Inferior parietal cortex (tissue), 1 donor: ENCODE measurements around the gene ELAVL4.

ENCODE experiments used
- DNase-seq: peaks from one replicate; pipeline ENCODE4 v3.0.0-alpha.2; 2016; ENCODE audit errors: extremely low spot score

The ELAVL4 gene

GRCh38 chr1:50180367-50180766 is 71.6 kb downstream of the ELAVL4 start:
- DNase-seq, result no peak

- no peak for DNase-seq
These were observed 72.4 kb downstream of the ELAVL4 start for GRCh38 chr1:50181027-50181663.

DNA sequence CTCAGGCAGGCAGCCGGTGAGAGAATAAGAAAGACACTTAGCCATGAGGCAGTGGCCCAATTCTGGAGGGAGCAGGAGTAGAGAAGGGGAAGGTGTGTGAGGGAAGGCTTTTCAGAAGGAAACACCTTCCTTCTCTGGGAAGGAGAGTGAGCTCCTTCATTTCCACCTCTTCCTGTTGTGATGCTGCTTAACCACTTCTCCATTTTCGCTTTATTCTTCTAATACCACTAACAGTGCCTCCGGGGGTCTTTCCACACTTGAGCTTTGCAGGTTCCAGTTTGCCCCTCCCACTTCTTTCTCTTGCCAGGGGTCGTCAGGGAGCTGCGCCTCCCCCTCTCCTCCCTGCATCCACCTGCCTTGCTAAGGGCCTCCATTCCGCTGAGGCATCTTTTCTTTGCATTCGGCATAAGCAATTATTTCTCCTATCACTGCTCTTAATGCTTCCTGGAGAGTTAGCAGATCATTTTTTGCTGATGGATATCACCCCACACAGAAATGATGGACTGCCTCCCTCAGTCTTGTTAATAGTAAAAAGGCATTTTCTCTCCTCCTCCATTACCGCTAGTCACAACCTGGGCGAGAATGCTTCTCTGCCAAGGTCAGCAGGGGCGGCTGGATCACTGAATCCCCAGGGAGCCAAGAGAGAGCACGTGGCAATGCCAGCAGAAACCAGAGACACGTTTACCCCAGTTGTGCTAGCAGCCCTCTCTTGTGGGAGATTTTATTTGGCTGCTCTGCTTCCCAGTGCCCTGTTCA is 74.8 kb downstream of the ELAVL4 start:
- DNase-seq, result no peak

DNA sequence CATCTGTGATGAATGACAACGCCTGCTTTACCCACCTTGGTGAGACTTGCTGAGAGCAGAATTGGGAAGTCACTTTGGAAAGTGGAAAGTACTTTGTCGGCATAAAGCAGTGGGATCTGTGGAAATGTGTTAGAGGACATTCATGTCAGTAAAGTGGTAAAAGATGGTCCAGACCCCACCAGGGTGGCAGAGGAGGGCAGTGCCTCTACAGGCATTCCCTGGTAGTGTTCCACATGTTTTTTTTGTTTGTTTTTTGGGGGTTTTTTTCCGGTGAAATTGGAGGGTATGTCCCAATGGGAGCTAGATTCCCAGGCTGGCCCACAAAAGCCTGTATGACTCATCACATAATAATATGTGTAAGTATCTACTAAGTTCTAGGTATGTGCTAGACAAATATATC is 80.6 kb downstream of the ELAVL4 start:
- DNase-seq, result no peak

DNA sequence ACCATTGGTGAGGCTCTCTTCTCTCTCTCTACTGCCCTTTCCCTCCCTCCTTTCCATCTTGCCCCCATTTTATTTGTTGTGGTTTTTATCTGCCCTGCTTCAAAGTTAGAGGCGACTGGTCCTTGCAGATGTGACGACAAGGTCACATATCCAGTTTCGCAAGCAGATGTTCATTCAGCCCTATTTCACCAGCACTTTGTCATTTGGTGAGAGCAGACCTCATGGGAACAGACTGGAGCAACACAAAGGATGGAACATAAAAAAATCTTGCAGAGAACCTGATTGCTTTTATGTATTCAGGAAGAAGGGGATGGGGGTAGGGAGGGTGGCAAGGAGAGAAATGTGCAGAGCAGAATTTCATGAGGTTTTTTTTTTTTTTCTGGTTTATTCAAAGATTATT is 84.3 kb downstream of the ELAVL4 start:
- no peak for DNase-seq

DNA sequence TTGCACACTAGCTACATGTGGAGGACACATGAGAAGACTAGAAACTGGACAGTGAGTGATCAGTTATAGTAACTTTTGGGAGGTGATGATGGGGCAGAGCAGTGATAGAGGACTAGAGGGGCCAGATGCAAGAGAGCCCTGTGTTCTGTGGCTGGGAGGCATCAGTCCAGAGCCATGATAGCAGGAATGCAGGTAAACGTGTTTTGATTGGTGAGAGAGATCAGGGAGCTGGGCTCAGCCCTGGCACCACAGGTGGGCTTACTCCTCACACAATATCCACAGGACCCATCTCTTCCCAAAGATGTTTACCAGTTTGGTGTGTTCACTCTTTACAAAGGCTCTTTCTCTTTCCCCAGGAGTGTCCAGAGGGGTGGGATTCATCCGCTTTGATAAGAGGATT is 86.5 kb downstream of the ELAVL4 start:
- DNase-seq, result no peak

DNA sequence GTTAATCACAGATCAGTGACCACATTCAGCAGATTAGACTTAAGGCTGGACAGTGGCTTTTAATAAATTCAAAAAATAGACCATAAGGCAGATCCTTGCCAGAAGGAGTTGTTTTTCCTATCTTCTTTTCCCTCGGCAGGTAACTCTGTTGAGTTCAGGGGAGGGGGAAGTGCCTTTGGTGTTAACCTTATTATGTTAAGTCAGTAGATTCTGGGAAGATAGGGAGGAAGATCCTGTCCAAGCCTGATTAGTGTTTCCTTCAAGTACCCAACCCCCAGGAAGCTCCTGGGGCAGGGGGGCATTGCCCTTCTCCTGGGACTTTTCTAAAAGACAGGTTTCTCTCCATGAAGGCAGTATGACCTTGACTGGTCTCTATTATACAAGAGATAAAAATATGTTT is 87.4 kb downstream of the ELAVL4 start:
- DNase-seq, result no peak

DNA sequence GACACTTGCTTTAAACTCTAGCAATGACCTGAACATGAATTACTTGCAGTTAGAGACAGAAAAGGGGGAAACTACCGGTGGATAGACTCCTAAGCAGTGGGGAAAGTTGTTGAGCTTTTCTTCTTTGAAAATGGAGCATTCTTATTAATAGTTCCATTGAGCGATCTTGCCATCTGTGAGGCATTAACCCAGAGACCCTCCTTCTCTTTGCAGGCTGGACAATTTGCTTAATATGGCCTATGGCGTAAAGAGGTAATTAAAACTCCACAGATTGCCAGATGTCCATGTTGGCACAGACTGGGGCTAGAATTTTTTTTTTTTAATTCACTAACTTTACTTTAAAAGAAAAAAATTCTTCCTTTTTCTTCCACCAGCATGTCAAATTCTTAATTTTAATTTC is 88.5 kb downstream of the ELAVL4 start:
- no peak for DNase-seq

- DNase-seq, result no peak
These were observed 99.6 kb downstream of the ELAVL4 start for GRCh38 chr1:50208315-50208714.

DNA sequence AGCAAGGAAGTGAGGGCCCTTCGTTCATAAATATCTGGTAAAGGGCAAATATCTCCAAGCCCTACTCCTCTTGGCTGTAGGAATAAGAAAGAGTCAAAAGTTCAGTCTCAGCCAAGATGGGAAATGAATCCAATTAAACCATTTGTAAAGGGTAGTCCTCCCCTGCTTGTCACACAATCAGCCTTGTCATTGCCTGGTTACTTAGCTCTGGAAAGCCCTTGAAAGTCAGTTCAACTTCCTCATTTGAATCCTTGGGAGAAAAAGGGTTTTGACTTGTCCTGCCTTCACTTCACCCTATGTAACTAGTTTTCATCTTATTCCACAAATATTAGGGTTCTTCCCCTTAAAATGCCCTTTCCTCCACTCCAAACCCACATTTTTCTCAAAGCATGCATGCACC is 100.0 kb downstream of the ELAVL4 start:
- no peak for DNase-seq

DNA sequence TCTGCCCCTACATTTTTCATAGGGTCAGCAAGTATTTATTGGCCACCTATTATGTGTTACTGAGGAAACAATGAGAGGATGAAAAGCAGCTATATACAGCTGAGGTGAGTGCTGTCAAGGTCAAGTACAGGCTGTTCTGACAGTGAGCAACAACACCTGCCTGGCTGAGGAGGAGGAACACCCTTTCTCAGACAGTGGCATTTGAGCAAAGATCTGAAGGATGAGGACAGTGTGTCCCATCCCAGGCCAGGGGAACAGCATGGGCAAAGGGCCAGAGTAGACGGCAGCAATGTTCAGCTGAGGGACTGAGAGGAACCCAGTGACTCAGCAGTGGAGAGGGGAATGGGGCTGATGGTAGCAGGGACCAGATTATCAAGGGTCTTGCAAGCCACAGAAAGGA is 101.0 kb downstream of the ELAVL4 start:
- DNase-seq, result no peak

GRCh38 chr1:50213505-50213904 is 104.8 kb downstream of the ELAVL4 start:
- DNase-seq, result no peak

DNA sequence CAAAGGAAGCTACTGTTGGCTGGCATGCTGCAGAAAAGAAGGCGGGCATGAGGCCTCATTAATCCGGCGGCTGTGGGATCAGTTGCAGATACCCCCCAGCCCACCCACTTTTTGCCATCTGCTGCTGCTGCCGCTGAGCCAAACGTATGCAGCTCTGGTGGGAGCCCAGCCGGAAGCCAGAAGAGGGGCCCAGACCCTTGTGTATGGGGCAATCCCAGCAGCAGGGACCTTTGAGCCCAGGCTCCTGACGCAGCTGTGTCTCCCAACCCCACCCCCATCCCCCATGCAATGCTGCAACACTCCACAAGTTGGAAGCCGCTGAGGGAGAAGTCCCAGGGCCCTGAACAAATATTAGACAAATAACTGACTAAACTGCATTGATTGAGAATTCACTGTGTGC is 106.0 kb downstream of the ELAVL4 start:
- no peak for DNase-seq

DNA sequence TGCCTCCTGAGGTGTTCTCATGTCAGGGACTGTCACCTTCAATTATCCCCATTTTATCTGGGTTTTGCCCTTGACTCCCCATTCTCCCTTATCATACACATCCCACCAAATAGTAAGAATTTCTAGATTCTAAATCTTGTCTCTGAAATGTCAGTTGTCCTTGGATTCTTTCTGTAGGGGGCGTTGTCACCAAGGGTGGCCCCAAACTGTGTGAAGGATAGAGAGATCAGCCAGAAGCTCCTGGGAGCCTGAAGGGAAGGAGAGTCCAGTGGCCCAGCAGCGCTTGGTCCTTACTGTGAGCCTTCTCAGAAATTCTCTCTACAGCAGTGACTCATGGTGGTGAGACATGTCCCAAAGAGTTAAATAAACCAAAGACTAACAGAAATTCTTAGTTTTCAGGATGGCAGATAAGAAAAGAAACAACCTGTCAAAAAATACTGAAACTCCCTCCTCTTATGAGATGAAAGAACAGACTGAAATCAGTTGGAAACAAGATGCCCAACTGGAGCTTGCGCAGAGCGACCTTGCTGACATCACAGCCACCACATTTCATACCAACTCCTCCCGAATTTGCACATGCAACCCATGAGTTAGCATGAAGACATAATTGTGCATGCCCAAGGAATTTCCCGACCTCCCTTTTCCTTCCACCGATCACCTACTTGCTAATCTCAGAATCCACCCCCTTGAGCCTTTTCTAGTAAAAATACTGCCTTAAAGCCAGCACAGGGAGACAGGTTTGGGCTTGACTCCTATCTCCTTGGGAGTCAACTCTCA is 109.8 kb downstream of the ELAVL4 start:
- no peak for DNase-seq

GRCh38 chr1:50228871-50229384 is 120.2 kb downstream of the ELAVL4 start:
- no peak for DNase-seq

DNA sequence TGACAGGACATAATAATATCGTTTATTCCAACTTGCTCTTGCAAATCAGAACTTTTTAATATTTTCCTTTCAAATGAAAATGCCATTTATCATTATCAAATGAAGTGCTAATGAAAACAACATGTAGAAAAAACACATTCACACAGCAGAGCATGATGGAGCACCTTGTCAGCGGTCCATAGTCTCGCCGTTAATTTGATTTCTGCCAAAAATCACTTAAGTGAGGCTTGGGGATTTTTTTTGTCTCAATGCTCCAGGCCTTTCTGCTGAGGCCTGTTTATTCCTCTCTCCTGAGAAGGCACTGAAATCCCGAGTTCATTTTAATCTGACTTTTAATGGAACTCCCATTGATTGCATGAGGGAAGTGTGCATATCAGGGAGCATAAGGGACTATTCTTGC is 122.5 kb downstream of the ELAVL4 start:
- no peak for DNase-seq

- DNase-seq, result no peak
These were observed 123.6 kb downstream of the ELAVL4 start for GRCh38 chr1:50232336-50232735.

GRCh38 chr1:50236656-50237055 is 127.9 kb downstream of the ELAVL4 start:
- DNase-seq, result no peak

DNA sequence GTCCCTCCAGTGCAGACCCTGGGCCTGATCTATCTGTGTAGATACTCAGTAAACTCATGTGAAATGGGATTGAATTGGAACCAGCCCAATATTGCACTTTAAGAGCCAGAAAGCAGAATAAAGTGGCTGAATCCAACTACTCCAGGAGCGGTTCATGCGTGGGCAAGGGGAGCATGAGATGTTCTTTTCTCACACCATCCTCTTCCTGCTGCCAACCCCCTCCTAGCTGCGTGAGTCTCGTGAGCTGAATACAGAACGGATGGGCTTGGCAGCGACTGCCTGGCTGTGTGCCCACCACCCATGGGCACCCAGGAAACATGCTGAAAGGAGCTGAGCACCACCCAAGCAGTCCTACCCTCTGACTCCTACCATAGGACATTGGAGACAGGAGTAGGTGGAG is 128.3 kb downstream of the ELAVL4 start:
- no peak for DNase-seq

DNA sequence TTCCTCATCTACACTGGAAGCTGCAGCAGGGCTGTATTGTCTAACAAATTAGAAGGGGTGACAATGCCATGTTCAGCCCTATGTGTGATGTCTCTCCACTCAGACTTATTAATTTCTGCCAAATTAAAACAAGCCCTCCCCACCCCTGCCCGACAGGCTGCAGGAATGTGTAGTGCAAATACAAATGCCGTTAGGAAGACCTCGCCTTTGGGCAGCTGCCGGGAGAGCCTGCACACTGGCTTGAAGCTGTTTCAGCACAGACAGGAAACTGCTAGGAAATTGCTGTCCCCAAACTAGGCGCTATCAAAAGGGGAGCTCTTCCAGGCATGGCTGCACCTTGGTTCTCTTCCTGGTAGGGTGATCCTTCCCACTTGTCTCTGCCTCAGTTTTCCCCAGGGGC is 135.2 kb downstream of the ELAVL4 start:
- no peak for DNase-seq

DNA sequence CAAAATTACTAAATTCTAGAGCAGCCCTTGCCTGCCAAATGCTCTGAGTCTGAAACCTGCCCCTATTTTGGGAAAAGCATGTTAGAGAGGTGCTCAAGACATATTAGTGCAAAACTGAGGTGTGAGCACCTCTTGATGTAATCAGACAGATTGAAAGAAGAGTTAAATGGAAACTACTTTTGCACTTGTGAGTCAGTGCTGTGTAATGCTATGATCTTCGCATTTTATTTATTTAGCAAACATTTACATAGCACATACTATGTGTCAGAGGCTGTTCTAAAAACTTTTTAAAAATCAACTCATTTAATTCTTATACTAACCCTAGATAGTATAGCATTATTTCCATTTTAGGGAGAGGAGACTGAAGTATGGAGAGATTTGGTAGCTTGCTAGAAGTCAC is 138.1 kb downstream of the ELAVL4 start:
- DNase-seq, result no peak

DNA sequence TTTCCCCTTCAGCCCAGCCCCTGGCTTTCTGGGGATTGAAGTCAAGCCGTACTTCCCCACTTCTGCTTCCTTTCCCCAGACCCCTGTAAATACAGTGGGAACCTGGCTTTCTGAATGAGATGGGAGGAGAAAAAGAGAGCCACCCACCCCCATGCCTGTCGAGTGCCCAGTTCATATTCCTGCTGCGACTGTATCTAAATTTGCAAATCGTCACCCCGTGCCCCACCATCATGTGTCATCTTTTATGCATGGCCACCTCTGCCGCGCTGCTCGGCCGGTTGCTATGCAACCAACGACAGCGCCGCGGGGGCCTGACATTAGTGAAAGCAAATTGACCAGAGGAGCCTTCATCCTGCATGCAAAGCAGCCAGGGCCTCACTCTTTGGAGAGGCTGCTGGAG is 143.0 kb downstream of the ELAVL4 start:
- DNase-seq, result no peak

DNA sequence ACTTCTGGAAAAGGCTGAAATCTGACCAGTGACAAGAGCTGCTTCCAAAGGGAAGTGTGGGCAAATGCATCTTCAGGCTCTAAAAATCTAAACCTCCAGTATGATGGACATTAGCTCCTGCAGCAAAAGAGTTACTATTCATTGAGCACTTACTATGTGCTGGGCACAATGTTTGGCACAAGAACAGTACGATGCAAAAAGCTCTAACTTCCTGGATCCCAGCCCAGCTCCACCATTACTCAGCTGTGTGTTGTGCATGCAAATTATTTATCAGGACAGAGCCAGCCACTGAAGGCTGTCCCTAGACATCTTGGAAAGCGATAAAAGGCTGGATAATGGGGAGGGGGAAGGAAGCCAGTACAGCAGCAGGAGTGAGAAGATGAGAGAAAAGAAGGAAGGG is 143.5 kb downstream of the ELAVL4 start:
- DNase-seq, result peak; percentile 19
